ENCODE results near the gene PTPN6.

The PTPN6 gene

GRCh38 chr12:6929466-6930452 lies 21.4 kb upstream of the PTPN6 start:
- ChIA-PET POLR2A (interaction anchor here (3.0 kb wide), 1 partner anchor 14 kb away, joined by 8 read pairs; the partner anchor contains the start of genes C12orf57 and RNU7-1), CTCF (interaction anchor here (1.1 to 2.5 kb wide), 4 partner anchors 8 to 58 kb away, joined by 3 to 14 read pairs (median 5); no protein-coding TSS in a partner anchor)
- Histone ChIP-seq H3K4me1 (ENCODE audit: control extremely low read depth in 1 of 4, control insufficient read depth in 4 of 4, insufficient read depth in 4 of 4, low read length in 3 of 4) (peaks cover 3 to 43% (median 42%) of the 10 kb centered on the region in 4 experiments), H3K27me3 (replicated peaks in 2 of 5; ENCODE audit: control insufficient read depth in 4 of 5, insufficient read depth in 5 of 5, low read length in 4 of 5) (no peaks in the 10 kb centered on the region), H3K27ac (ENCODE audit: insufficient read depth in 1 of 2, low read depth in 1 of 2, low read length in 2 of 2, poor library complexity in 1 of 2, severe bottlenecking in 2 of 2) (peak overlapping the region in 1 of 2 experiments; percentile 73), H3K36me3 (ENCODE audit: control insufficient read depth in 4 of 4, insufficient read depth in 4 of 4, low read length in 3 of 4) (peaks cover 3 to 14% (median 8%) of the 10 kb centered on the region in 4 experiments), H3K9me3 (ENCODE audit: control extremely low read depth in 1 of 5, control insufficient read depth in 4 of 5, insufficient read depth in 2 of 5, low read depth in 1 of 5, low read length in 4 of 5) (no peaks in the 10 kb centered on the region), H3K4me3 (ENCODE audit: control insufficient read depth in 1 of 7, extremely low read depth in 1 of 7, insufficient read depth in 4 of 7, low read depth in 2 of 7, low read length in 6 of 7) (peak overlapping the region in 6 of 7 experiments; percentile 44 to 84 (median 74))
- WGBS (ENCODE audit: insufficient coverage) = 97% methylated on average over 5 of the region's 7 CpGs
- DNase-seq = no peak

- ChIA-PET POLR2A (interaction anchor here (1.4 kb wide), 1 partner anchor 11 kb away, joined by 5 read pairs; the partner anchor contains the start of genes C12orf57 and RNU7-1), CTCF (interaction anchor here (1.0 to 1.9 kb wide), 4 partner anchors 9 to 63 kb away, joined by 3 to 5 read pairs (median 4); no protein-coding TSS in a partner anchor)
- no peak overlapping the region for H3K27ac ChIP-seq (ENCODE audit: insufficient read depth in 1 of 2, low read depth in 1 of 2, low read length in 2 of 2, poor library complexity in 1 of 2, severe bottlenecking in 2 of 2)
- no peaks in the 10 kb centered on the region for H3K27me3 ChIP-seq (replicated peaks in 2 of 5; ENCODE audit: control insufficient read depth in 4 of 5, insufficient read depth in 5 of 5, low read length in 4 of 5)
- peaks cover 3 to 41% (median 33%) of the 10 kb centered on the region in 4 experiments for H3K4me1 ChIP-seq (ENCODE audit: control extremely low read depth in 1 of 4, control insufficient read depth in 4 of 4, insufficient read depth in 4 of 4, low read length in 3 of 4)
- 83% methylated on average over 1 of the region's 1 CpG for WGBS (ENCODE audit: insufficient coverage)
- H3K4me3 ChIP-seq (ENCODE audit: control insufficient read depth in 1 of 7, extremely low read depth in 1 of 7, insufficient read depth in 4 of 7, low read depth in 2 of 7, low read length in 6 of 7) = no peak overlapping the region
- H3K9me3 ChIP-seq (ENCODE audit: control extremely low read depth in 1 of 5, control insufficient read depth in 4 of 5, insufficient read depth in 2 of 5, low read depth in 1 of 5, low read length in 4 of 5) = no peaks in the 10 kb centered on the region
- H3K36me3 ChIP-seq (ENCODE audit: control insufficient read depth in 4 of 4, insufficient read depth in 4 of 4, low read length in 3 of 4) = peaks cover 3 to 31% (median 17%) of the 10 kb centered on the region in 4 experiments
- no peak for DNase-seq
These were observed 18.4 kb upstream of the PTPN6 start for GRCh38 chr12:6932766-6933165.

- Histone ChIP-seq H3K27ac (ENCODE audit: insufficient read depth in 1 of 2, low read depth in 1 of 2, low read length in 2 of 2, poor library complexity in 1 of 2, severe bottlenecking in 2 of 2) (no peak overlapping the region), H3K4me3 (ENCODE audit: control insufficient read depth in 1 of 7, extremely low read depth in 1 of 7, insufficient read depth in 4 of 7, low read depth in 2 of 7, low read length in 6 of 7) (no peak overlapping the region), H3K27me3 (replicated peaks in 2 of 5; ENCODE audit: control insufficient read depth in 4 of 5, insufficient read depth in 5 of 5, low read length in 4 of 5) (no peaks in the 10 kb centered on the region), H3K36me3 (ENCODE audit: control insufficient read depth in 4 of 4, insufficient read depth in 4 of 4, low read length in 3 of 4) (peaks cover 3 to 32% (median 17%) of the 10 kb centered on the region in 4 experiments), H3K9me3 (ENCODE audit: control extremely low read depth in 1 of 5, control insufficient read depth in 4 of 5, insufficient read depth in 2 of 5, low read depth in 1 of 5, low read length in 4 of 5) (no peaks in the 10 kb centered on the region), H3K4me1 (ENCODE audit: control extremely low read depth in 1 of 4, control insufficient read depth in 4 of 4, insufficient read depth in 4 of 4, low read length in 3 of 4) (peaks cover 3 to 39% (median 34%) of the 10 kb centered on the region in 4 experiments)
- POLR2A ChIA-PET = no interaction called here
- 68% methylated on average over 4 of the region's 8 CpGs for WGBS (ENCODE audit: insufficient coverage)
- CTCF ChIA-PET = interaction anchor here (1.2 to 8.5 kb wide), 6 partner anchors 10 to 64 kb away, joined by 3 to 124 read pairs (median 8); partner anchors contain the start of genes C12orf57, RNU7-1 and SPSB2
- no peak for DNase-seq
These were observed 17.0 kb upstream of the PTPN6 start for GRCh38 chr12:6934110-6934509.

GRCh38 chr12:6935371-6936193 lies 15.6 kb upstream of the PTPN6 start:
- peak overlapping the region in 1 of 7 experiments; percentile 11 for H3K4me3 ChIP-seq (ENCODE audit: control insufficient read depth in 1 of 7, extremely low read depth in 1 of 7, insufficient read depth in 4 of 7, low read depth in 2 of 7, low read length in 6 of 7)
- no peaks in the 10 kb centered on the region for H3K27me3 ChIP-seq (replicated peaks in 2 of 5; ENCODE audit: control insufficient read depth in 4 of 5, insufficient read depth in 5 of 5, low read length in 4 of 5)
- H3K9me3 ChIP-seq (ENCODE audit: control extremely low read depth in 1 of 5, control insufficient read depth in 4 of 5, insufficient read depth in 2 of 5, low read depth in 1 of 5, low read length in 4 of 5) = no peaks in the 10 kb centered on the region
- POLR2A ChIA-PET = no interaction called here
- peak overlapping the region in 1 of 2 experiments; percentile 58 for H3K27ac ChIP-seq (ENCODE audit: insufficient read depth in 1 of 2, low read depth in 1 of 2, low read length in 2 of 2, poor library complexity in 1 of 2, severe bottlenecking in 2 of 2)
- 91% methylated on average over 11 of the region's 14 CpGs for WGBS (ENCODE audit: insufficient coverage)
- CTCF ChIA-PET = interaction anchor here (0.9 to 8.5 kb wide), 8 partner anchors 10 to 173 kb away, joined by 3 to 124 read pairs (median 4); no protein-coding TSS in a partner anchor
- no peak for DNase-seq
- peaks cover 0 to 29% (median 27%) of the 10 kb centered on the region in 4 experiments for H3K4me1 ChIP-seq (ENCODE audit: control extremely low read depth in 1 of 4, control insufficient read depth in 4 of 4, insufficient read depth in 4 of 4, low read length in 3 of 4)
- H3K36me3 ChIP-seq (ENCODE audit: control insufficient read depth in 4 of 4, insufficient read depth in 4 of 4, low read length in 3 of 4) = peaks cover 3 to 36% (median 21%) of the 10 kb centered on the region in 4 experiments

GRCh38 chr12:6936194-6936635 lies 14.9 kb upstream of the PTPN6 start:
- DNase-seq = no peak
- WGBS (ENCODE audit: insufficient coverage) = 75% methylated on average over 2 of the region's 3 CpGs
- Histone ChIP-seq H3K27ac (ENCODE audit: insufficient read depth in 1 of 2, low read depth in 1 of 2, low read length in 2 of 2, poor library complexity in 1 of 2, severe bottlenecking in 2 of 2) (peak overlapping the region in 1 of 2 experiments; percentile 58), H3K27me3 (replicated peaks in 2 of 5; ENCODE audit: control insufficient read depth in 4 of 5, insufficient read depth in 5 of 5, low read length in 4 of 5) (no peaks in the 10 kb centered on the region), H3K4me3 (ENCODE audit: control insufficient read depth in 1 of 7, extremely low read depth in 1 of 7, insufficient read depth in 4 of 7, low read depth in 2 of 7, low read length in 6 of 7) (peak overlapping the region in 3 of 7 experiments; percentile 11 to 87 (median 82)), H3K36me3 (ENCODE audit: control insufficient read depth in 4 of 4, insufficient read depth in 4 of 4, low read length in 3 of 4) (peaks cover 3 to 43% (median 25%) of the 10 kb centered on the region in 4 experiments), H3K9me3 (ENCODE audit: control extremely low read depth in 1 of 5, control insufficient read depth in 4 of 5, insufficient read depth in 2 of 5, low read depth in 1 of 5, low read length in 4 of 5) (no peaks in the 10 kb centered on the region), H3K4me1 (ENCODE audit: control extremely low read depth in 1 of 4, control insufficient read depth in 4 of 4, insufficient read depth in 4 of 4, low read length in 3 of 4) (peaks cover 0 to 29% (median 27%) of the 10 kb centered on the region in 4 experiments)
- POLR2A ChIA-PET = interaction anchor here (0.6 to 1.8 kb wide), 2 partner anchors 8 to 63 kb away, joined by 4 to 5 read pairs; partner anchors contain the start of genes ATN1 and SPSB2
- CTCF ChIA-PET = interaction anchor here (1.0 to 8.5 kb wide), 5 partner anchors 13 to 32 kb away, joined by 3 to 124 read pairs (median 3); no protein-coding TSS in a partner anchor

Measured in common myeloid progenitor, CD34-positive (primary cell).